Fibroblast of the conjunctiva (primary cell): Measurements from ENCODE around the gene CPT1A.

Experiments
- DNase-seq: peaks from one replicate; pipeline ENCODE4 v3.0.0-alpha.2; 2010; ENCODE audit warnings: low read depth

Gene CPT1A

DNA sequence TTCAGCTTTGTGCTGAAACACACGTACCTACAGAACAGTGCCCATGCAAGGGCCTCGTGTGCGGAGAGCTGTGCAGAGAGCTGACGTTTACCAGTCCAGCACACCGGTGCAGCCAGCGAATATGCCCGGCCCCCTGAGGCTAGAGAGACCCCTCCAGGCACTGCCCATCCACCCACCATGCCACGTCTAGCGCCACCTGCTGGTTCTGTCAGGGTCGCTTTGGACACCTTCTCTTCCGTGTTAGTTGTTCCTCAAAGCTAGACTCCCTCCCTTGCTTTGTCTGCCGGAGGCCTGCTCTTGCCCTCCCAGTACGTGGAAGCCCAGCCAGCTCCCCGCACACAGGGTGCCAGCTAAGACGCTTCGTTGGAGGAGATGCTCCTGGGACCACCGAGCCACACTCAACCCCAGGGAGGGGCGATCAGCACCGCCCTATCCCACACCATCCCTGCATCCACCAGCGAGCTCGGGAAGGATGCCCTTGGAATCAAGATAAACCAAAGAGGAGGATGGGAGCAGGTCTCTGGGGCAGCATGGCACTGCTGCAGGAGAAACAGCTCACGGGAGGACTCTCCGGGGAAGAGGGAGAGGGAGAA lies 43.4 kb downstream of the CPT1A start:
- DNase-seq = no peak

DNA sequence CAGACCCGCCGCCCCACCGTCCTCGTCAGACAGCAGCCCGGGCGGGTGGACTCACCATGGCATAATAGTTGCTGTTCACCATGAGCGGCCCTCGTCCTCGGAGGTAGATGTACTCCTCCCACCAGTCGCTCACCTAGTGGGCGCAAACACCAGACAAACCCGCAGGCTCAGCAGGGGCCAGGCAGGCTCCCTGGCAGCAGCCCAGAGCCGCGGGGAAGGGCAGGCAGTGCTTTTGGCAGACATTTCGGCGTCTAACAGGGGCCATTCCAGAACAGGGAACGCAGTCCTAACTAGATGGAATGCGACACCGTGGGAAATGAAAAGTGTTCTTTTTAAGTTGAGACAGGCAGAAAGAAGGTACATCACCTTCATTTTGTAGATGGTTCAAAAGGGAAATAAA lies 44.9 kb downstream of the CPT1A start:
- no peak for DNase-seq

DNA sequence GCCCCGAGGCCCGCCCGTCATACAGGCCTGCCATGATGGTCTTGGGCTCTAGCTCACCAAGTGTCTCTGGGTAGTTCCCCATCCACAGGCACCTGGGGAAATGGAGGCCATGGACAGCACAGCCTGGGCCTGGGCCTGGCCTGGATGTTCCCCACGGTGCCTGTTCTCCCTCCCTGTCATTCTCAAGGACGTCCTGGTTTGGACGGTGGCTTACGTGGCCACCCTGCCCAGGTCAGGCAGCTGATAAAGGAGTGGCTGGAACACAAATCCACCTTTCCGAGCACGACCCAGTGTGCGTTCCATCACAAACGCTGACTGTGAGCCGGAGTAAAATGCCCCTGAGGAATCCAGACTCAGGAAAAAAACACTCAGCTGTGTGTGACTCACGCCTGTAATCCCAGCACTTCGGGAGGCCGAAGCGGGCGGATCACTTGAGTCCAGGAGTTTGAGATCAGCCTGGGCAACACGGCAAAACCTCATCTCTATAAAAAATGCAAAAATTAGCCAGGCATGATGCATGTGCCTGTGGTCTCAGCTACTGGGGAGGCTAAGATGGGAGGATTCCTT lies 49.2 kb downstream of the CPT1A start:
- no peak for DNase-seq

DNA sequence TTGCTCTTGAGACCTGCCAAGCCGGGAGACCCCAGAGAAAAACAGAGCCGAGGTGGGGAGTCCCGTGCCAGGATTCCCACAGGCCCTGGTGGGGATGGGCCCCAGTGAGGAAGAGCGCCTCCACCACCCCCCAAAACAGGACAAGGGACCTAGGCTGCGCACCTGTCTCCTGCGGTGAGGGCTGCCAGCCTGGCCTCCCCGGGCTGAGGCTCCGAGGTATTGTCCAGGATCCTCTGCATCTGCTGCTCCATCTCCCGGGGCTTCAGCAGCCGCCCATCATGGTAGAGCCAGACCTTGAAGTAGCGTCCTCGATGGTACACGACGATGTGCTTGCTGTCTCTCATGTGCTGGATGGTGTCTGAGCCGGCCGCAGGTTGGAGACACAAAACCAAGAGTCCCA lies 57.1 kb downstream of the CPT1A start:
- no peak for DNase-seq

- DNase-seq = no peak
Observed at GRCh38 chr11:68783216-68783821, 58.4 kb downstream of the CPT1A start.

DNA sequence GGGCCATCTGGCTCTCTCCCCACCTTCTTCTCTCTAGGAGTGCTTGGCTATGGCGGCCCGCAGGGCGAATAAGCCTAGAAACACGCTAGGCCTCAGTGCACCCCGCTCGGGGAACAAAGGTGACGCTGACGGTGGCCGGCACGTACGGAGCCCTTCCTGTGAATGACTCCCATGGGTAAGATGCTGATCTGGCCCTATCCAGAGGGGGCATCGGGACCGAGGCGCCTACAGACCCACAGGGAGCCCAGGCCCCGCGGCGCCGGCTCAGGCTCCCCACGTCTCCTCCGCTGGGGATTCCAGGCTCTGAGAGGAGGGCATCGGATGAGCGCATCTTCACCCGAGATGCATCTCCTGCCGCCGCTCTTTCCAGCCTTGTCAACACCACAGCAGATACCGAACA lies 59.0 kb downstream of the CPT1A start:
- DNase-seq = no peak

DNA sequence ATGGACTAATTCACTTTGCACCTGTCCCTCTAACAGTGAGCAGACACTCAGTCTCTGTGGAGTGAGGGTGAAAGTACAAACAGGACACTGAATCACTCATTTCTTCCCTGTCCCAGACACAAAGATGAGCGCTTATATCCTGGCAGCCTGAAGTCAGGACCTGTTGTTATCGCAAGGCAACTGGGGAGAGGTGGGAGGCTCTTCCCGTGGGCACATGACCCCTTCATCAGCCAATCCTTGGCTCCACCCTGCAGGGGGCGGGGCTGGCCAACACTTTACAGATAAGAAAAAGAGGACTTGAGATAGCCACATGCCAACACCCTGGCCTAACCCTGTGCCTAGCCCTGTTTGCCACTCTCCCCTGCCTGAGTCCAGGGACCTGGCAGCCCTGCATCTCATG lies 60.9 kb downstream of the CPT1A start:
- no peak for DNase-seq

- no peak for DNase-seq
Observed at GRCh38 chr11:68778205-68778604, 63.5 kb downstream of the CPT1A start.

GRCh38 chr11:68776442-68777235 lies 65.1 kb downstream of the CPT1A start:
- DNase-seq = no peak

DNA sequence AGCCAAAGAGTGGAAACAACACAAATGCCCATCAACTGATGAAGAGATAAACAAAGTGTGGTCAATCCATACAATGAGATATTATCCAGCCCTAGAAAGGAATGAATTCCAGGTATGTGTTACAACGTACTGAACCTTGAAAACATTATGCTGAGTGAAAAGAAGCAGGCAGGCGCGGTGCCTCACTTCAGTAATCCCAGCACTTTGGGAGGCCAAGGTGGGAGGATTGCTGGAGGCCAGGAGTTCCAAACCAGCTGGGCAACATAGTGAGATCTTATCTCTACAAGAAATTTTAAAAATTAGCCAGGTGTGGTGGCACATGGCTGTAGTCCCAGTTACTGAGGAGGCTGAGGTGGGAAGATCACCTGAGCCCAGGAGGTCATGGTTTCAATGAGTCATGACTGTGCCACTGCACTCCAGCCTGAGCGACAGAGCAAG lies 65.7 kb downstream of the CPT1A start:
- no peak for DNase-seq

- DNase-seq = no peak
Observed at GRCh38 chr11:68774194-68774585, 67.5 kb downstream of the CPT1A start.

DNA sequence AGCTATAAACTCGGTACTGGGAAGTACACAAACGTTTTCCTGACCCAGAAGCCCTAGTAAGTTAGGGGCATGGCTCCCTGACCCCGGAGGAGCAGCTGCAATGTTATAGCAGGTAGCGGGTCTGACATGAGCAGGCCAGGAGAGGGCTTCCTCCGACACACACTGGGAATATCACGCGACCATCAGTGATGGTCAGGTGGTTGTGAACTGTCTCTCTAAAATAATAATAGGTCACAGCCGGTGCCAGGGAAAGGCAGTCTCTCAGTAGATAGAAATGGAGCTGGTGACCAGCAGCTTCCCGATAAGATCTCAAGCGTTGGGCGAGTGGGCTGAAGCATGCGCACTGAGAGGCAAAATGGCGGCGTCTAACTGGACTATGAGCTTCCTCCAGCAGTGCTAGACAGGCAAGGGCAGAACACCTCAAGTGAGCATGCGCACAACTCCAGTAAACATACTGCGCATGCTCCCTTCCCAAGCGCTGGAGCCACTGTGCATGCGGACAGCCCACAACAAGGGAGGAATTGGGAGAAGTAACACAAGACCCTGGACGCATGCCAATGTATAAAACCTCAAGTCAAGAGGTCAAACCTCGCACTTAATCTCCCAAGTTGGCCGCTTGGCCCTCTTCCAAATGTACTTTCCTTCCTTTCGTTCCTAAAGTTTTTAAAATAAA lies 68.1 kb downstream of the CPT1A start:
- no peak for DNase-seq

DNA sequence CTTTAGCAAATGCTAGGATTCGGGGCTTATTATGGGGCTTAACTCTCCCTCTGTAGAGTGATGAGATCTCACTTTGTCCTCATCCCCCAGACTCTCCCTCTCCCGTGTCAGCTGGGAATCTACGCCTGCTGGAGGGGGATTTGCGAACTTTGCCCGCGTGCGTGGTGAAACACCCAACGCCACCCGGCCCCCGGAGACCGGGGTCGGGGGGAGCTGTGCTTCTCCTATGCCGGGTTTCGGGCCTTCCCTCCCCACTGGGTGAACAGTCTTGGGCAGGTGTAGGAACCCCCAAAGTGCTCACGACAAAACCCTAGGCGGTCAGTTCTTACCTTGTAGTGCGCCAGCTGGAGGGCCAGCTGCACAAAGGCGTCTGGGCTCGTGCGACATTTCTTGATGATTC lies 68.8 kb downstream of the CPT1A start:
- DNase-seq = no peak

GRCh38 chr11:68770781-68771180 lies 70.9 kb downstream of the CPT1A start:
- no peak for DNase-seq

DNA sequence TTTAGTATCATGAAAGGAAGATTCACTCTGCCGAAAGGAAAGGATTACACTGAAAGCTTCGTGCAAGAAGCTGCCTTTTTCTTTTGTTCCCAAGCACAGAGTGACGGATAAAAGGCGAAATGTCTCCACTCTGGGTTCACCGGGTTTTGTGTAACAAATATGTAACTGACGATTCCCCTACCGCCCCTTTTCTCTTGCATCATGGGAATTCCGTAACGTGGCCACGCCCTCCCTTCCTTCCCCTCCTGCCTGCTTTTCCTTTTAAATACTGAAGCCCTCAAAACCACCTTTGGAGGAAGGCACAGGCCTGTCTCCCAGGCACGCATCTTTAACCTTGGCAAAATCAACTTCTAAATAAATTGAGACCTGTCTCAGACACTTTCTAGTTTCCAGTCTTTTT lies 74.0 kb downstream of the CPT1A start:
- DNase-seq = no peak

- no peak for DNase-seq
Observed at GRCh38 chr11:68766786-68767185, 74.9 kb downstream of the CPT1A start.

DNA sequence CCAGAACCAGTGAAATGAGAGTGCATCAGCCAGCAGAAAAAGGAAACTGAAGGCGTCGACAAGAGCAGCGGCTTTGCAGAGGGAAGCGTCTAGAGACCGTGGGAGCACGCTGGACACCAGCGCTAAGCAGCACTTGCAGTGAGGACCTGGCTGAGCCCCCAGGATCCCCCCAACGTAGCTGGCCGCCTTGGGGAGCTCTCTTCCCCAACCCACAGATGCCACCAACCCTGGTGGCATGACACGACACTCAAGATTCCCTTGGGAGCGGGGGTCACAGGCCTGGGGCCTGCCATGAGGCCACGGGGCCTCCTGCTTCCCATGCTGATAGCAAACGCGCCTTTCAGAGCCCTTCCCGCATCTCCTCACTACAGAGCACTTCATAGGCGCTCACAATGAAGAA lies 77.0 kb downstream of the CPT1A start:
- DNase-seq = no peak

DNA sequence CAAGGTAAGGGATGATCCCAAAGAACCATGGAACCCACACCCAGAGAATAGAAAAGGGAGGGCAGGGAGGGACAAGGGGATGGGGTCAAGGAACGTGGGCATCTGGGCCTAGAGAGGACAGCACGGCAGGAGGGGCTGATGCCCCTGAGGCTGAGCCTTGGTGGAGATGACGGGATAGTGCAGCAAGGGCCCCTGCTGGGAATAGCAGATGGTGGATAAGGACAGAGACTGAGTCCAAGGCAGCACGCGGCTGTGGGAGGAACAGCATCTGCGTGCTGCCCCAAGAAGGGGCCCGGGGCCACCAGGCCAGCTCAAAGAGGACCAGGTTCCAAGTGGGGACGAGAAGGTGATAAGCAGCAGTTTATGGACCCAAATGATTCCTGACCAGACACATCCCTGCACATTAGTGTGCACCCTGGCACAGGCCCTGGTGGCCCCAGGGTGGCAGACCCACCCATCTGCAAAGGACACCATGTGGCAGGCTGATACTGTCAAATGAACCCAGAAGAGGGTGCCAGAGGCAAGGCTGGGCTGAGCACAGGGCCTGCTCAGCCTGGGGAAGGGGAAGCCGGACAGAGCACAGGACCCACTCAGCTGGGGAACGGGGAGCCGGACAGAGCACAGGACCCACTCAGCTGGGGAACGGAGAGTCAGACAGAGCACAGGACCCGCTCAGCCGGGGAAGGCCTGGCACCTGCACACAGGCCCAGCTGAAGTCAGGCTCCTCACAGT lies 77.6 kb downstream of the CPT1A start:
- DNase-seq = no peak

- DNase-seq = no peak
Observed at GRCh38 chr11:68763181-68763721, 78.5 kb downstream of the CPT1A start.

GRCh38 chr11:68762481-68762880 lies 79.2 kb downstream of the CPT1A start:
- DNase-seq = no peak

DNA sequence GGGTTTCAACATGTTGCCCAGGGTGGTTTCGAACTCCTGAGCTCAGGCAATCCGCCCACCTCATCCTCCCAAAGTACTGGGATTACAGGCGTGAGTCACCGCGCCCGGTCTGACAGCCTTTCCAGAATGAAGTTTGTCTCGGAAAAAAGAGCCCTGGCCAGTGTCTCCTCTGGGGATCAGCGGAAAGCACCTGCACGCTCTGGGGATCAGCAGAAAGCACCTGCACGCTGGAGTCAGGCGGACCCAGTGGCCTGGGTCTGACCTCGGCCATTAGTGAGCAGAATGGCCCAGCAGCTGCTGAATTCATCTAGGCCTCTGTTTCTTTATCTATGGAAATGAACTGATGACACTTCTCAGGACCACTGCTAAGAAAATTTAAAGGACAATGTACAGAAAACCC lies 79.9 kb downstream of the CPT1A start:
- no peak for DNase-seq

- DNase-seq = no peak
Observed at GRCh38 chr11:68759991-68760390, 81.7 kb downstream of the CPT1A start.
